GM08714 (cell line): ENCODE data around the gene C12orf56.
"Not testable (repeated sequence)": the region's sequence is repeated elsewhere in the genome, so short reads cannot be mapped to it uniquely, and the experiment has no call there.

ENCODE experiments used
- H3K4me3 ChIP-seq: fragments of 200-500 bp; sonication (Bioruptor generic); 2 replicates; pipeline ENCODE4 v1.5.1; 2014; ENCODE audit warnings: mild to moderate bottlenecking, low read length, inconsistent platforms
- ZNF274 ChIP-seq: IDR thresholded peaks from 2 replicates; pipeline ENCODE4 v1.6.1; 2012; ENCODE audit warnings: mild to moderate bottlenecking, low read depth, low read length

The C12orf56 gene

DNA sequence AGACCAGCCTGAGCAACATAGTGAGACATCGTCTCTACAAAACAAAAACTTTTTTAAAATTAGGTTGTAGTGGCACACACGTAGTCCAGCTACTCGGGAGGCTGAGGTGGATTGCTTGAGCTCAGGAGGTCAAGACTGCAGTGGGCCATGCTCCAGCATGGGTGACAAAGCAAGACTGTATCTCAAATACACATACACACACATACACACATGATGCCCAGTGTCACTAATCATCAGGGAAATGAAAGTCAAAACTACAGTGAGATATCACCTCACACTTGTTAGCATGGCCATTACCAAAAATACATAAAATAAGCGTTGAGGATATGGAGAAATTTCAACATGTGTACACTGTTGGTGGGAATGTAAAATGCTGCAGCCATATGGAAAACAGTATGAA is 135.3 kb downstream of the C12orf56 start:
- no peak for TF ChIP-seq ZNF274
- no peak overlapping the region for H3K4me3 ChIP-seq

DNA sequence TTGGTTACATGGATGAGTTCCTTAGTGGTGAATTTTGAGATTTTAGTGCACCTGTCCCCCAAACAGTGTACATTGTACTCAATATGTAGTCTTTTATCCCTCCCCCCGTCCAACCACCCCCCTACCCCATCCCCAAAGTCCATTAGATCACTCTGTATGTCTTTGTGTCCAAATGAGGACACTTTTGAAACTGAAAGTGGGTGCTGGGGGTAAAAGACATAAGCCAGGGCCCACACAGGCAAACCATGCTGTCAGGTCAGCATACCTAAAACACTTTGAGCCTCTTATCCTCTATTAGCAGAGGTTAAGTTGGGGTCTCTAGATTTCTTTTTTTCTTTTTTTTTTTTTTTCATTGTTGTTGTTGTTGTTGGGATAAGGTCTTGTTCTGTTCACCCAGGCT is 137.2 kb downstream of the C12orf56 start:
- no peak for TF ChIP-seq ZNF274
- no peak overlapping the region for H3K4me3 ChIP-seq

DNA sequence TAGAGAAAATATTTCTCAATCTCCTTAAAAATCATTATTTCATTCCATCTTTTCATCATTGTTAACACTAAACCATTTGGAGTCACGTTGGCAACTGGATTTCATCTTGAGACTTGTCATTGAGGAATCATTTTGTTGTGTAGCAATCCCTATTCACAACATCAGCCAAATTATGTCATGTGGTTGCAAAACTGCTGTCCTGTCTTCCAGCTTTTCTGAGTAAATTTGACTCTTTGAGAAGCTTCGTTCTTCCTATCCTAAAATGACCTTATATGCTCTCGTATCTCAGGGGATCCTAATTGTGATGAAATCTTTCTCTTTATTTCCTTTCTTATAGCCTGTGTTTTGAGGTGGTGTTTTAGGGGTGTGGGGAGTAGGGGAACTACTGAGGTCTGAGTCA is 137.9 kb downstream of the C12orf56 start:
- H3K4me3 ChIP-seq = no peak overlapping the region
- no peak for TF ChIP-seq ZNF274

- TF ChIP-seq ZNF274 = no peak
- H3K4me3 ChIP-seq = no peak overlapping the region
These were observed 146.7 kb downstream of the C12orf56 start for GRCh38 chr12:64243809-64244208.

DNA sequence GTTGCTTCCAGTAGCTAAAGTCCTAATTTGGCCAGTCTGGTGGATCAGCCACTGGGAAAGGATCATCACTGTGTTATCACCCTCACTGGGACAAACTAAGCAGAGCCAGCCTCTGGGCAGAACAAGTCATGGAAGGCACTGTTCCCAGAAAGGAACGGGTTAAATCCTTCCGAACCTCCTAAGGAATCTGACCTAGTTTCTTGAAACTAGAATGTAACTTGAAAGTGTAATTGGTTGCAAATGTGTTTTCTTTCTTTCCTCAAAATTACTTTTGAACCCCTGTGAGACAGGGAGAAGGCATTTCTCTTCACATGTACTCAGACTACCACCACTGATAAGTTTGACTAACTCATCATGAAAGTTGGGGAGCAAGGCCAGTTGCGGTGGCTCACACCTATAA is 149.8 kb downstream of the C12orf56 start:
- no peak overlapping the region for H3K4me3 ChIP-seq
- TF ChIP-seq ZNF274 = no peak

DNA sequence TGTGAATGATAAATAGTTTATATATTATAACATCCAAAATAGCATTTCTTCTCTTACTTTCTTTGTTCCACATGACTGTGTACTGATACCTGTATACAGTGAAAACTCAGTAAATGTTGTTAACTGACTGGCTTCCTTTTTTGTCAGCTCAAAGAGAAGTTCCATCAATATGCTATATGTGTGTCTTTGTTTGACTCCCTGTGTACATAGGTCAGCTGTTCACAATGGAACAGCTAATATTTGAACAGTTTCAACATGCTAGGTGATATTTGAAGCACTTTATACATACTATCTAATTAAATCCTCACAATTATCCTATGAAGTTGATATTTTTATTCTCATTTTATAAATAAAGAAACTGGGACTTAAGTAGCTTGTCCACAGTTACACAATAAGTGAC is 153.2 kb downstream of the C12orf56 start:
- no peak for TF ChIP-seq ZNF274
- no peak overlapping the region for H3K4me3 ChIP-seq

GRCh38 chr12:64236549-64236948 is 154.0 kb downstream of the C12orf56 start:
- no peak for TF ChIP-seq ZNF274

GRCh38 chr12:64232196-64232595 is 158.4 kb downstream of the C12orf56 start:
- no peak for TF ChIP-seq ZNF274
- no peak overlapping the region for H3K4me3 ChIP-seq

More at GRCh38 chr12:64236549-64236948, 154.0 kb downstream of the C12orf56 start:
- H3K4me3 ChIP-seq = no peak overlapping the region

GRCh38 chr12:64229796-64230195 is 160.8 kb downstream of the C12orf56 start:
- no peak overlapping the region for H3K4me3 ChIP-seq
- no peak for TF ChIP-seq ZNF274

- no peak for TF ChIP-seq ZNF274
- H3K4me3 ChIP-seq = no peak overlapping the region
These were observed 161.3 kb downstream of the C12orf56 start for GRCh38 chr12:64229240-64229639.

DNA sequence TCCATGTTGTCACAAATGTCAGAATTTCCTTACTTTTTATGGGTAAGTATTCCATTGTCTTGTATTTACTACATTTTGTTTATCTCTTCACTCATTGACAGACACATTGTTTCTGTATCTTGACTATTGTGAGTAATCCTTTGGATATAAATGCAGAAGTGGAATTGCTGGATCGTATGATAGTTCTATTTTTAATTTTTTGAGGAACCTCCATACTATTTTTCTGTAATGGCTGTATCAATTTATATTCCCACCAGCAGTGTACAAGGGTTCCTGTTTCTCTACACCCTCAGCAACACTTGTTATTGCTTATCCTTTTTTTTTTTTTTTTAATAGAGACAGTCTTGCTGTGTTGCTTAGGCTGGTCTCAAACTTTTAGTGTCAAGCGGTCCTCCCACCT is 164.9 kb downstream of the C12orf56 start:
- TF ChIP-seq ZNF274 = no peak
- no peak overlapping the region for H3K4me3 ChIP-seq

DNA sequence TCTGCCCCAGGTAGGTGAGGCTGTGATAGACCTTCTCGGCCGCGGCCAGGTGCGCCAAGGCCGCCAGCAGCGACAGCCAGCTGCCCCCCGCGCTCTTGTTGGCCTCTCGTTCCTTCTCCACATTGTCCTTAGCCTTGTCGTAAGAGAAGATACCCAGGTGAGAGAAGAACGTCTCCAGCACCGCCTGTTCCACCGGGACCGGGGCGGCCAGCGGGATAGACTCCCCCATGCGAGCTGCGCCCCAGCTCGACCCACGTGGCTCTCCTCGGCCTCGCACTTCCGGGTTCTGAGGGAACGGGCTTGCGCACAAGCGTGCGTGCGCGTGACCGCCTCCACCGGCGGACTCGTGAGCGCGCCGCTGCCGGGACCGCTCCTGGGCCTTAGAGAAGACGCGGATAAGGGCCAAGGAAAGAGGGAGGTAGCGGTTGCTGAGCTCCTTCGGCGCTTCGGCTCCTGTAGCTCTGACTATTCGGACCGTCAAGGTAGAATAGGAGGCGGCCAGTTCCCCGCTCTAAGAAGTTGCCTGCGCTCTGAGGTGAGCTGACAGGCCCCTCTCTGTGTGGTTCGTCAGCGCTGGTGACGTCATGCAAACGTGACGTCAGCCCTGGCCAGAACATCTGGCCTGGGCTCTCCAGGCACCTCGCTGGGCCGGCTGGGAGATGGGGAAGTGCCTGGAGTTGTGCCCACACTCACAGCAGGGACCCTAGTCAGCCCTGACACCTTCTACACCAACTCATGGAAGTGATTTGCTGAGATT is 168.4 kb downstream of the C12orf56 start, which contains the start of gene KICS2:
TSS of gene KICS2 (minus strand) at position 288 of the 757 bp plus-strand sequence. CDS start at position 229, 59 bp downstream.
- no peak for TF ChIP-seq ZNF274
- H3K4me3 ChIP-seq = peak within 1 kb of the TSS; percentile 80

GRCh38 chr12:64221651-64222008 is 168.9 kb downstream of the C12orf56 start:
- peak overlapping the region; percentile 80 for H3K4me3 ChIP-seq
- no peak for TF ChIP-seq ZNF274

- no peak for TF ChIP-seq ZNF274
- H3K4me3 ChIP-seq = no peak overlapping the region
These were observed 170.5 kb downstream of the C12orf56 start for GRCh38 chr12:64220046-64220445.

DNA sequence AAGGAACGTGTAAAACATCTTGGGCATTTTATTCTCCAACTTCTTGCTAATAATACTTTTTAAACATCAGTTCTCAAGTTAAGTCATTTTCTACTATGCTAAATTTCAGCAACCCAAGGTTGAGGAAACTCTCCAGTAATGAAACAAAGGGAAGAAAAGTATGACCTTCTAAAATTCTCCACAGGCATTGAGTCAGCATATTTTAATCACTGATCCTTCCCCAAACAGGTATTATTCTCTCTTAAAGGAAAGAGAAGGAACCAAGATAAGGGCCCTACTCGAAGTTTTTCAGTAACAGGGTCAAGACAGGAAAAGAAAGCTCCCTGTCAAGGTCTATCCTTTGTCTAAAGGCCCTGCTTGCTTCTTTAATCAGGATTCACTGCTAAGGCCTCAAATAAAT is 171.4 kb downstream of the C12orf56 start:
- TF ChIP-seq ZNF274 = no peak
- no peak overlapping the region; the same call in 1 of the 2 replicates for H3K4me3 ChIP-seq

- no peak overlapping the region for H3K4me3 ChIP-seq
- no peak for TF ChIP-seq ZNF274
These were observed 172.0 kb downstream of the C12orf56 start for GRCh38 chr12:64218597-64218996.

DNA sequence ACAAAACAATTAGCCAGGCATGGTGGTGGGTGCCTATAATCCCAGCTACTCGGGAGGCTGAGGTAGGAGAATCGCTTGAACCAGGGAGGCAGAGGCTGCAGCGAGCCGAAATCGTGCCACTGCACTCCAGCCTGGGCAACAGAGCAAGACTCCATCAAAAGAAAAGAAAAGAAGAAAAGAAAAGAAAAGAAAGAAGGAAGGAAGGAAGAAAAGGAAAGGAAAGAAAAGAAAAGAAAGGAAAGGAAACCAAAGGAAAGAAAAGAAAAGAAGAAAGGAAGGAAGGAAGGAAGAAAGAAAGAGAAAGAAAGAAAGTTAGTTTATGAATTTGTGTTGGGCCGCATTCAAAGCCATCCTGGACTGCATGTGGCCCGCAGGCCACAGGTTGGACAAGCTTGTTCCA is 172.9 kb downstream of the C12orf56 start:
- H3K4me3 ChIP-seq = not testable (repeated sequence)
